ENCODE data around the gene CTXN1.

The CTXN1 gene

DNA sequence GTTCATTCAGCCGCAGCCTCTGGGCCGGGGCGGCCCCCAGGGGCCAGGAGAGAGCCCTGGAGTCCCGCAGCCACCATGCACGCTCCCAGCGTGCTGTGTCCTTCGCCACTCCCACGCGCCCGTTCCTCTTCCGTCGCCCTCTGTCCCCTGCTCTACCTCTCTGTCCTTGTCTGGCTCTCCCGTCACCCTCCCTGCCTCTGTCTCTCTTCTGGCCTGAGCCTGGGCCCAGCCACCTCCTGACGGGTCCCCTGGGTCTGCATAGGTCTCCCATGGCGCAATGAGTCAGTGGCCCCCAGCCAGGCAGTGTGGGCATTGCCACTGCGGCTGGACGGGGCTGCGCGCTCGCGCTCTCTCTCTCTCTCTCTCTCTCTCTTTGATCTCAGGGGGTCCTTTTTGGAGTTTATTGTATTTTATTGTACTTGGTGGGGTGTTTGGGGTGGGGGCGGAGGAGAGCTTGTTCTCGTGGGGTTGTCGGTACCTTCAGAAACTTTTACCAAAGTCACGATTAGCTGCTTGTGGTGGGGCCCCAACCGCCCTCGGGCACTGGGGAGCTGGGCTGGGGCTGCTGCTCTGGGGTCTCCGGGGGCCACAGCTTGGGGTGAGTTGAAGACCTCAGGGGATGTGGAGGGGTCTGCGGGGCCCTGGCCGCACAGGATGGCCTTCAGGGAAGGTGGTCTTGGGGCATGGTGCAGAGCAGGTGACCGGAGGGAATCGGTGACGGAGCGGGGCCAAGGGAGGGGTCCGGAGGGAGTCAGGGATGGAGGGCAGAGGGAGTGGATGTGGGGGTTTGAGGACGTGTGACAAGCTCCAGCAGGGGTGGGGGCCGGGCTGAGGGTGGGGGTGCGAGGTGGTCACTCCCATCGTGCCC lies 13.0 kb downstream of the CTXN1 start (continued):
- no peak for TF ChIP-seq ZNF18 (tag by site-specific recombination; IDR thresholded peaks at IDR 0.05)
- no peak for TF ChIP-seq ZNF2 (tag by site-specific recombination; IDR thresholded peaks at IDR 0.05)
- no peak for TF ChIP-seq SP3 (tag by site-specific recombination; IDR thresholded peaks at IDR 0.05)
- TF ChIP-seq KLF16 (tag by site-specific recombination; IDR thresholded peaks at IDR 0.05), result no peak
- no peak for TF ChIP-seq FEZF1 (tag by site-specific recombination; IDR thresholded peaks at IDR 0.05)
- TF ChIP-seq ZNF513 (tag by site-specific recombination; IDR thresholded peaks at IDR 0.05), result no peak
- no peak for TF ChIP-seq YY2 (tag by site-specific recombination; IDR thresholded peaks at IDR 0.05)
- no peak for TF ChIP-seq SP7 (tag by site-specific recombination; IDR thresholded peaks at IDR 0.05)
- no peak for TF ChIP-seq ZNF549 (tag by site-specific recombination; IDR thresholded peaks at IDR 0.05)
- no peak for TF ChIP-seq ZNF664 (tag by site-specific recombination; IDR thresholded peaks at IDR 0.05)
- TF ChIP-seq ZNF521 (tag by site-specific recombination; IDR thresholded peaks at IDR 0.05), result no peak
- TF ChIP-seq HIC1 (tag by site-specific recombination; IDR thresholded peaks at IDR 0.05), result peak; percentile 28; the same call in 1 of the 2 replicates
- TF ChIP-seq ZNF341 (tag by site-specific recombination; IDR thresholded peaks at IDR 0.05; ENCODE audit: low read depth), result no peak
- TF ChIP-seq ZBTB20 (tag by site-specific recombination; IDR thresholded peaks at IDR 0.05), result no peak
- no peak for TF ChIP-seq RBAK (tag by site-specific recombination; IDR thresholded peaks at IDR 0.05)
- TF ChIP-seq ZNF785 (tag by site-specific recombination; IDR thresholded peaks at IDR 0.05), result no peak

- peaks cover 0 to 34% of the 10 kb centered on the region in 2 experiments; a peak in 2 of 3 replicates for H3K36me3 ChIP-seq (ENCODE audit: control insufficient read depth in 2 of 2, insufficient read depth in 1 of 2, low read length in 2 of 2)
- POLR2A ChIA-PET, result interaction anchor here (1.1 to 2.3 kb wide), 3 partner anchors 8 to 15 kb away, joined by 3 to 15 read pairs (median 8); partner anchors contain the start of genes MAP2K7 and SNAPC2
- no peak overlapping the region for H3K27ac ChIP-seq (ENCODE audit: extremely low read depth, low read depth, low read length)
- CTCF ChIA-PET, result interaction anchor here (0.9 to 1.1 kb wide), 2 partner anchors 32 to 43 kb away, joined by 3 to 4 read pairs; no protein-coding TSS in a partner anchor
- H3K4me3 ChIP-seq (ENCODE audit: low read depth, low read length), result no peak overlapping the region
- no peaks in the 10 kb centered on the region for H3K9me3 ChIP-seq (ENCODE audit: control insufficient read depth, insufficient read depth, low read depth, low read length)
- TF ChIP-seq KLF8 (tag by site-specific recombination; IDR thresholded peaks at IDR 0.05), result 0 out of 2 replicates have a peak, but pooled peaks have one; percentile 11
- TF ChIP-seq, protein P1, sequence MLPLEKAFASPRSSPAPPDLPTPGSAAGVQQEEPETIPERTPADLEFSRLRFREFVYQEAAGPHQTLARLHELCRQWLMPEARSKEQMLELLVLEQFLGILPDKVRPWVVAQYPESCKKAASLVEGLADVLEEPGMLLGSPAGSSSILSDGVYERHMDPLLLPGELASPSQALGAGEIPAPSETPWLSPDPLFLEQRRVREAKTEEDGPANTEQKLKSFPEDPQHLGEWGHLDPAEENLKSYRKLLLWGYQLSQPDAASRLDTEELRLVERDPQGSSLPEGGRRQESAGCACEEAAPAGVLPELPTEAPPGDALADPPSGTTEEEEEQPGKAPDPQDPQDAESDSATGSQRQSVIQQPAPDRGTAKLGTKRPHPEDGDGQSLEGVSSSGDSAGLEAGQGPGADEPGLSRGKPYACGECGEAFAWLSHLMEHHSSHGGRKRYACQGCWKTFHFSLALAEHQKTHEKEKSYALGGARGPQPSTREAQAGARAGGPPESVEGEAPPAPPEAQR (tag by site-specific recombination; IDR thresholded peaks at IDR 0.05), result no peak
- H3K4me1 ChIP-seq (ENCODE audit: control insufficient read depth, insufficient read depth, low read length), result no peaks in the 10 kb centered on the region; the same call in 1 of the 2 replicates
Measured at GRCh38 chr19:7912144-7912696, 13.7 kb downstream of the CTXN1 start.
